K562 (cell line): ENCODE data around the gene RPL14. TPM values are rescaled to one million over a fixed set of nuclear protein-coding genes. Genes with fewer than 3 reads are reported as not detected.

Source experiments
- CBFA2T2 ChIP-seq: fragments of 450-650 bp; conservative IDR thresholded peaks from 2 replicates; pipeline ENCODE4 v1.6.1; 2017; ENCODE audit warnings: mild to moderate bottlenecking
- LCOR ChIP-seq: sonication (generic); formaldehyde crosslinking; IDR thresholded peaks from 2 replicates; pipeline ENCODE4 v1.8.0; 2022; ENCODE audit warnings: mild to moderate bottlenecking, missing genetic modification reagents
- MAFK ChIP-seq: IDR thresholded peaks from 2 replicates; pipeline ENCODE4 v1.6.1; 2011; ENCODE audit warnings: low read length, improper control_type of control experiment
- NCOR1 ChIP-seq: fragments of 450-650 bp; IDR thresholded peaks from 2 replicates; pipeline ENCODE4 v1.6.1; 2016; ENCODE audit warnings: mild to moderate bottlenecking, moderate library complexity
- POLR2H ChIP-seq: IDR thresholded peaks from 2 replicates; pipeline ENCODE4 v1.6.1; 2016; ENCODE audit warnings: missing genetic modification characterization, low read depth, mild to moderate bottlenecking, control low read depth, missing compliant biosample characterization, moderate library complexity
- RFX5 ChIP-seq: IDR thresholded peaks from 2 replicates; pipeline ENCODE4 v1.6.1; 2011; ENCODE audit warnings: low read depth, mild to moderate bottlenecking, improper control_type of control experiment, low read length
- SNRNP70 ChIP-seq: fragments of 200-400 bp; formaldehyde crosslinking; optimal IDR thresholded peaks from 2 replicates; pipeline ENCODE3; 2017; ENCODE audit warnings: low read depth, low read length
- YY1 ChIP-seq, 3 experiments: IDR thresholded peaks; 2 replicates each; pipeline ENCODE4 v1.6.1; 2011; ENCODE audit warnings: low read length in 2 of 3, mild to moderate bottlenecking in 2 of 3, moderate library complexity in 2 of 3, borderline replicate concordance in 1 of 3, control low read depth in 1 of 3, low read depth in 1 of 3; ENCODE audit not compliant: insufficient read depth in 3 of 3, insufficient replicate concordance in 2 of 3, control insufficient read depth in 1 of 3, insufficient read length in 1 of 3; ENCODE audit errors: extremely low read depth in 1 of 3
- ZNF24 ChIP-seq: fragments of 450-650 bp; IDR thresholded peaks from 2 replicates; pipeline ENCODE4 v1.6.1; 2016
- polyA plus RNA-seq, 8 experiments: library from polyadenylated mRNA; depleted of rRNA in 4 of 8; stranded (reverse) in 5 of 8; unstranded in 3 of 8; fragments of >200 nt; fragmentation: Nextera tagmentation in 2 of 8; fragmentation: Illumina TruSeq in 1 of 8; extraction: Ambion mirVana in 2 of 8; extraction: Trizol in 1 of 8; gene quantifications; 2 replicates each; pipeline versions ENCODE4 v1.2.1 to v1.2.3, GENCODE V29; 2011 to 2014; ENCODE audit warnings: inconsistent platforms in 1 of 8, missing spikeins in 1 of 8
- total RNA-seq, 7 experiments: library from RNA; depleted of rRNA in 6 of 7; stranded (reverse); fragments of >200 nt in 6 of 7; fragmentation: Illumina TruSeq in 2 of 7; extraction: Trizol in 2 of 7; gene quantifications; 2 replicates each; pipeline versions ENCODE4 v1.2.1 to v1.2.3, GENCODE V29; 2011 to 2021; ENCODE audit warnings: low replicate concordance in 1 of 7
- TF ChIP-seq, protein P1 (sequence below): fragments of 250-450 bp; sonication (Bioruptor Pico); IDR thresholded peaks from 2 replicates; pipeline ENCODE4 v1.9.0; 2021; ENCODE audit warnings: mild to moderate bottlenecking, inconsistent platforms
- TF ChIP-seq, protein P2 (sequence below): fragments of 450-650 bp; IDR thresholded peaks from 2 replicates; pipeline ENCODE4 v1.6.1; 2016; ENCODE audit warnings: low read depth

The RPL14 gene
- total and polyA plus RNA-seq, 9 of the 15 experiments (the other 6 are each of a cell fraction or from before 2014, with no cell fraction given) = 851 to 4,649 (median 2,133) TPM

DNA sequence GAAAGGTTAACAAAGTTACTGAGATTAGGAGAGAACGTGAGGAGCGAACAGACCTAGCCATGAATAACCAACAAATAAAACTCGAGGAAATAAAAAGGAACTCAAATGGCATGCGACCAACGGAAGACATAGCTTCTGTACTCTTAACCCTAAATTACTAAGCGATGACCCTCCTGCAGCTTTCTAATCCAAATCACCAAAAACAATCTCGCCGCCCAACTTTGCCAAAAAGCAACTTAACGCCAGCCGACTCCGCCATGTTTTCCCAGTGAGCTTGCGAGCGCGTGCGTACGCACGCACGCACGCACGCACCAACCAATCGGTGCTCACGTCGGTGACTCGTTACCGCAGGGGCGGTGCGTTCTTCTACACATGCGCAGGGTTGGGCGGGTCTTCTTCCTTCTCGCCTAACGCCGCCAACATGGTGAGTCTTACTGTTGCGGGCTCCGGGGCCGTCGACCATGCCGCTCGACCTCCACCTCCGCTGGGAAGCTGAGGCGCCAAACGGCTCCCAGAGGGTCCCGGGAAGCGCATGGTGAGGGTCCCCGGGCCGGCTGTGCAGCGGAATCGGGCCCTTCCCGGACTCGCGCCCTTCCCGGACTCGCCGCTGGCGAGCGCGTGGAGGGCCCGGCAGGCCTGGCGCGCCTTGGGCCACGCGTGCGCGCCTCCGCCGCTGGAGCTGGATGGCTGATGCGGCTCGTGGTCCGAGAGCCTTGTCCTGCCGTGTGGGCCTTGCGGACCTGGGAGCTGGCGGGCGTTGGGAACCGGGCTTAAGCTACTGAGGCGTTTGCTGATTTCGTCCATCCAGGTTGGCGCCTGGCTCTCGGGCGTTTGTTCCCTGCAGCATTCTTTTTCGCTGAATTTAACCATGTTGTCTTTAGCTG is at the start of gene RPL14 (continued):
- TF ChIP-seq, protein P1, sequence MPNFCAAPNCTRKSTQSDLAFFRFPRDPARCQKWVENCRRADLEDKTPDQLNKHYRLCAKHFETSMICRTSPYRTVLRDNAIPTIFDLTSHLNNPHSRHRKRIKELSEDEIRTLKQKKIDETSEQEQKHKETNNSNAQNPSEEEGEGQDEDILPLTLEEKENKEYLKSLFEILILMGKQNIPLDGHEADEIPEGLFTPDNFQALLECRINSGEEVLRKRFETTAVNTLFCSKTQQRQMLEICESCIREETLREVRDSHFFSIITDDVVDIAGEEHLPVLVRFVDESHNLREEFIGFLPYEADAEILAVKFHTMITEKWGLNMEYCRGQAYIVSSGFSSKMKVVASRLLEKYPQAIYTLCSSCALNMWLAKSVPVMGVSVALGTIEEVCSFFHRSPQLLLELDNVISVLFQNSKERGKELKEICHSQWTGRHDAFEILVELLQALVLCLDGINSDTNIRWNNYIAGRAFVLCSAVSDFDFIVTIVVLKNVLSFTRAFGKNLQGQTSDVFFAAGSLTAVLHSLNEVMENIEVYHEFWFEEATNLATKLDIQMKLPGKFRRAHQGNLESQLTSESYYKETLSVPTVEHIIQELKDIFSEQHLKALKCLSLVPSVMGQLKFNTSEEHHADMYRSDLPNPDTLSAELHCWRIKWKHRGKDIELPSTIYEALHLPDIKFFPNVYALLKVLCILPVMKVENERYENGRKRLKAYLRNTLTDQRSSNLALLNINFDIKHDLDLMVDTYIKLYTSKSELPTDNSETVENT = peak; percentile 92
- peak; percentile 97 for TF ChIP-seq POLR2H
- TF ChIP-seq MAFK = no peak
- no peak for TF ChIP-seq SNRNP70
- peak; percentile 59; the same call in 1 of the 2 replicates for TF ChIP-seq ZNF24
- peak; percentile 90 to 98 (median 97) for TF ChIP-seq YY1 (IDR thresholded peaks at IDR 0.05; ENCODE audit: borderline replicate concordance in 1 of 3, control insufficient read depth in 1 of 3, extremely low read depth in 1 of 3, insufficient read depth in 3 of 3, insufficient read length in 1 of 3, insufficient replicate concordance in 2 of 3, low read depth in 1 of 3, low read length in 2 of 3)
- TF ChIP-seq LCOR (CRISPR knock-in tag) = 0 out of 2 replicates have a peak, but pooled peaks have one; percentile 42
- TF ChIP-seq, protein P2, sequence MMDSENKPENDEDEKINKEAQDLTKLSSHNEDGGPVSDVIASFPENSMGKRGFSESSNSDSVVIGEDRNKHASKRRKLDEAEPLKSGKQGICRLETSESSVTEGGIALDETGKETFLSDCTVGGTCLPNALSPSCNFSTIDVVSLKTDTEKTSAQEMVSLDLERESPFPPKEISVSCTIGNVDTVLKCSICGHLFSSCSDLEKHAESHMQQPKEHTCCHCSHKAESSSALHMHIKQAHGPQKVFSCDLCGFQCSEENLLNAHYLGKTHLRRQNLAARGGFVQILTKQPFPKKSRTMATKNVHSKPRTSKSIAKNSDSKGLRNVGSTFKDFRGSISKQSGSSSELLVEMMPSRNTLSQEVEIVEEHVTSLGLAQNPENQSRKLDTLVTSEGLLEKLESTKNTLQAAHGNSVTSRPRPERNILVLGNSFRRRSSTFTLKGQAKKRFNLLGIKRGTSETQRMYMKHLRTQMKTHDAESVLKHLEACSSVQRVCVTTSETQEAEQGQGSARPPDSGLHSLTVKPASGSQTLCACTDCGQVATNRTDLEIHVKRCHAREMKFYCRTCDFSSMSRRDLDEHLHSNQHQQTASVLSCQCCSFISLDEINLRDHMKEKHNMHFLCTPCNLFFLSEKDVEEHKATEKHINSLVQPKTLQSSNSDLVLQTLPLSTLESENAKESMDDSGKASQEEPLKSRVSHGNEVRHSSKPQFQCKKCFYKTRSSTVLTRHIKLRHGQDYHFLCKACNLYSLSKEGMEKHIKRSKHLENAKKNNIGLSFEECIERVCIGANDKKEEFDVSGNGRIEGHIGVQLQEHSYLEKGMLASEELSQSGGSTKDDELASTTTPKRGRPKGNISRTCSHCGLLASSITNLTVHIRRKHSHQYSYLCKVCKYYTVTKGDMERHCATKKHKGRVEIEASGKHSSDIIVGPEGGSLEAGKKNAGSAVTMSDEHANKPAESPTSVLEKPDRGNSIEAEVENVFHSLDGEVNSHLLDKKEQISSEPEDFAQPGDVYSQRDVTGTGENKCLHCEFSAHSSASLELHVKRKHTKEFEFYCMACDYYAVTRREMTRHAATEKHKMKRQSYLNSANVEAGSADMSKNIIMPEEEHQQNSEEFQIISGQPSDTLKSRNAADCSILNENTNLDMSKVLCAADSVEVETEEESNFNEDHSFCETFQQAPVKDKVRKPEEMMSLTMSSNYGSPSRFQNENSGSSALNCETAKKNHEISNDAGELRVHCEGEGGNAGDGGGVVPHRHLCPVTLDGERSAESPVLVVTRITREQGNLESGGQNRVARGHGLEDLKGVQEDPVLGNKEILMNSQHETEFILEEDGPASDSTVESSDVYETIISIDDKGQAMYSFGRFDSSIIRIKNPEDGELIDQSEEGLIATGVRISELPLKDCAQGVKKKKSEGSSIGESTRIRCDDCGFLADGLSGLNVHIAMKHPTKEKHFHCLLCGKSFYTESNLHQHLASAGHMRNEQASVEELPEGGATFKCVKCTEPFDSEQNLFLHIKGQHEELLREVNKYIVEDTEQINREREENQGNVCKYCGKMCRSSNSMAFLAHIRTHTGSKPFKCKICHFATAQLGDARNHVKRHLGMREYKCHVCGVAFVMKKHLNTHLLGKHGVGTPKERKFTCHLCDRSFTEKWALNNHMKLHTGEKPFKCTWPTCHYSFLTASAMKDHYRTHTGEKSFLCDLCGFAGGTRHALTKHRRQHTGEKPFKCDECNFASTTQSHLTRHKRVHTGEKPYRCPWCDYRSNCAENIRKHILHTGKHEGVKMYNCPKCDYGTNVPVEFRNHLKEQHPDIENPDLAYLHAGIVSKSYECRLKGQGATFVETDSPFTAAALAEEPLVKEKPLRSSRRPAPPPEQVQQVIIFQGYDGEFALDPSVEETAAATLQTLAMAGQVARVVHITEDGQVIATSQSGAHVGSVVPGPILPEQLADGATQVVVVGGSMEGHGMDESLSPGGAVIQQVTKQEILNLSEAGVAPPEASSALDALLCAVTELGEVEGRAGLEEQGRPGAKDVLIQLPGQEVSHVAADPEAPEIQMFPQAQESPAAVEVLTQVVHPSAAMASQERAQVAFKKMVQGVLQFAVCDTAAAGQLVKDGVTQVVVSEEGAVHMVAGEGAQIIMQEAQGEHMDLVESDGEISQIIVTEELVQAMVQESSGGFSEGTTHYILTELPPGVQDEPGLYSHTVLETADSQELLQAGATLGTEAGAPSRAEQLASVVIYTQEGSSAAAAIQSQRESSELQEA = no peak
- TF ChIP-seq NCOR1 = peak; percentile 1; the same call in 1 of the 2 replicates
- no peak for TF ChIP-seq CBFA2T2
- TF ChIP-seq RFX5 = no peak
